Renal pelvis (tissue), 3 donors: Measurements from ENCODE around the gene RPS8. TPM values are rescaled to one million over a fixed set of nuclear protein-coding genes. Genes with fewer than 3 reads are reported as not detected.

Source experiments
- polyA plus RNA-seq, 3 donors: library from polyadenylated mRNA; unstranded; fragments of 120-200 nt; gene quantifications; one replicate each; pipeline ENCODE4 v1.2.1, GENCODE V29; 2013; ENCODE audit not compliant: insufficient read length in 3 of 3

RPS8 gene
- polyA plus RNA-seq, 3 donors: 1,996 to 2,548 (median 2,324) TPM

Other genes starting within 250 kb of the RPS8 start
- 10 to 100 TPM; 13.3 to 17.0 (median 15.7) TPM for gene TMEM53, start 101.1 kb upstream of the RPS8 start, polyA plus RNA-seq
- 1 to 10 TPM; 5.0 to 9.0 (median 8.1) TPM for gene ARMH1, start 100.8 kb upstream of the RPS8 start, polyA plus RNA-seq
- not detected for gene RNU5D-1, start 44.4 kb upstream of the RPS8 start, polyA plus RNA-seq
- gene KIF2C, start 35.7 kb upstream of the RPS8 start, polyA plus RNA-seq: 10 to 100 TPM; 27.0 to 30.8 (median 28.1) TPM
- 1 to 10 TPM; 1.1 to 1.3 (median 1.1) TPM for gene BEST4, start 12.6 kb downstream of the RPS8 start, polyA plus RNA-seq
- 10 to 100 TPM in 1 of 3 donors, 1 to 10 TPM in 2; 6.2 to 10.1 (median 7.7) TPM for gene PLK3, start 24.8 kb downstream of the RPS8 start, polyA plus RNA-seq
- under 1 TPM in 2 of 3 donors, not detected in 1; 0.19 to 0.42 TPM for gene DYNLT4, start 31.8 kb downstream of the RPS8 start, polyA plus RNA-seq
- gene BTBD19, start 33.0 kb downstream of the RPS8 start, polyA plus RNA-seq: 10 to 100 TPM; 10.5 to 22.8 (median 22.7) TPM
- 1 to 10 TPM; 5.4 to 7.7 (median 6.9) TPM for gene PTCH2, start 67.7 kb downstream of the RPS8 start, polyA plus RNA-seq
- gene EIF2B3, start 211.1 kb downstream of the RPS8 start, polyA plus RNA-seq: 10 to 100 TPM; 30.3 to 35.5 (median 34.0) TPM
- gene HECTD3, start 235.8 kb downstream of the RPS8 start, polyA plus RNA-seq: 10 to 100 TPM; 33.4 to 38.1 (median 34.9) TPM
- gene UROD, start 236.7 kb downstream of the RPS8 start, polyA plus RNA-seq: 100 to 1,000 TPM; 107 to 111 (median 109) TPM